IPS-NIHi11 (cell line): ENCODE data around the gene NDUFS7.

ENCODE experiments used
- DNase-seq: peaks from one replicate; pipeline ENCODE4 v3.0.0; 2012; ENCODE audit warnings: mixed read lengths, low spot score

Gene NDUFS7

GRCh38 chr19:1365319-1366269, 18.1 kb upstream of the NDUFS7 start:
- DNase-seq = no peak

GRCh38 chr19:1366296-1366695, 17.4 kb upstream of the NDUFS7 start:
- DNase-seq = no peak

GRCh38 chr19:1366899-1367870, 16.5 kb upstream of the NDUFS7 start:
- no peak for DNase-seq

GRCh38 chr19:1369214-1369805, 14.4 kb upstream of the NDUFS7 start:
- DNase-seq = no peak

GRCh38 chr19:1370579-1371361, 12.9 kb upstream of the NDUFS7 start:
- no peak for DNase-seq

- DNase-seq = no peak
Measured at GRCh38 chr19:1373042-1373533, 10.6 kb upstream of the NDUFS7 start.

GRCh38 chr19:1373534-1374249, 10.0 kb upstream of the NDUFS7 start:
- DNase-seq = no peak

GRCh38 chr19:1374250-1374577, 9.5 kb upstream of the NDUFS7 start:
- DNase-seq = no peak

GRCh38 chr19:1376415-1376805, 7.3 kb upstream of the NDUFS7 start:
- no peak for DNase-seq

- no peak for DNase-seq
Measured at GRCh38 chr19:1377176-1377964, 6.3 kb upstream of the NDUFS7 start.

GRCh38 chr19:1377965-1378785, 5.5 kb upstream of the NDUFS7 start:
- DNase-seq = no peak

GRCh38 chr19:1379126-1379905, 4.4 kb upstream of the NDUFS7 start:
- no peak for DNase-seq

- DNase-seq = no peak
Measured at GRCh38 chr19:1379961-1380489, 3.7 kb upstream of the NDUFS7 start.

- DNase-seq = no peak
Measured at GRCh38 chr19:1382250-1382649, 1.5 kb upstream of the NDUFS7 start.

GRCh38 chr19:1383017-1383311, 743 bp upstream of the NDUFS7 start:
- DNase-seq = no peak

GRCh38 chr19:1384085-1384462, 367 bp downstream of the NDUFS7 start:
- no peak for DNase-seq

GRCh38 chr19:1384478-1385110, 887 bp downstream of the NDUFS7 start:
- no peak for DNase-seq

- DNase-seq = no peak
Measured at GRCh38 chr19:1385816-1386215, 2.1 kb downstream of the NDUFS7 start.
